Tibial nerve (tissue), 4 donors: Measurements from ENCODE around the gene DDX51.

Experiments used
- CTCF ChIP-seq, 5 experiments: fragments of 200-600 bp in 3 of 5; fragments of 450-650 bp in 2 of 5; sonication (generic) in 3 of 5; IDR thresholded peaks; one replicate each; pipeline ENCODE4 v1.5.1; 2016 to 2019; ENCODE audit warnings: antibody characterized with exemption in 5 of 5, mild to moderate bottlenecking in 3 of 5, moderate library complexity in 2 of 5
- EP300 ChIP-seq, 2 donors: sonication (generic); formaldehyde crosslinking; IDR thresholded peaks; one replicate each; pipeline ENCODE4 v1.6.1; 2017; ENCODE audit warnings: antibody characterized with exemption in 2 of 2, mild to moderate bottlenecking in 1 of 2

GRCh38 chr12:132161036-132161781 lies 17.1 kb upstream of the DDX51 start:
- TF ChIP-seq EP300 (IDR thresholded peaks at IDR 0.05) (no peak), CTCF (IDR thresholded peaks at IDR 0.05) (no peak)
